SK-N-SH (cell line): ENCODE measurements around the gene S1PR1. TPM values are rescaled to one million over a fixed set of nuclear protein-coding genes. Genes with fewer than 3 reads are reported as not detected.

ENCODE experiments used
- CTCF ChIA-PET: fragments of 300-600, 350-600 bp; formaldehyde crosslinking; extraction: SDS; loops from one replicate; lab custom pipeline; 2021; lab: Yijun Ruan, JAX
- POLR2A ChIA-PET: fragments of 350-600 bp; sonication (Branson Sonifier 250); formaldehyde crosslinking; extraction: SDS; loops from one replicate; lab custom pipeline; 2020; ENCODE audit warnings: antibody characterized with exemption, inconsistent platforms; lab: Yijun Ruan, JAX
- DNase-seq: peaks from one replicate; pipeline ENCODE4 v3.0.0; 2012
- H2AFZ ChIP-seq: fragments of 200-600 bp; sonication (generic); 2 replicates; pipeline ENCODE4 v1.8.1; 2016; ENCODE audit warnings: antibody characterized with exemption, mild to moderate bottlenecking, low read depth
- H3F3A ChIP-seq: fragments of 200-600 bp; sonication (generic); replicated peaks from 2 replicates; pipeline ENCODE3; 2016; ENCODE audit warnings: antibody characterized with exemption, mild to moderate bottlenecking; ENCODE audit not compliant: insufficient read depth
- H3K27ac ChIP-seq, 2 experiments: fragments of 200-500 bp in 1 of 2; fragments of 200-600 bp in 1 of 2; sonication (Bioruptor generic) in 1 of 2; sonication (generic), shearing (Covaris generic) in 1 of 2; 2 replicates each; pipeline versions ENCODE4 v1.5.1 to v1.6.1; 2014 to 2016; ENCODE audit warnings: low read depth in 2 of 2, inconsistent platforms in 1 of 2, low read length in 1 of 2, mild to moderate bottlenecking in 1 of 2, mixed read lengths in 1 of 2
- H3K27me3 ChIP-seq: fragments of 200-600 bp; sonication (generic), shearing (Covaris generic); 2 replicates; pipeline ENCODE4 v1.6.1; 2016; ENCODE audit warnings: mixed run types; ENCODE audit not compliant: insufficient read depth
- H3K36me3 ChIP-seq, 2 experiments: fragments of 200-500 bp in 1 of 2; fragments of 200-600 bp in 1 of 2; sonication (Bioruptor generic) in 1 of 2; sonication (generic) in 1 of 2; replicated peaks in 1 of 2; 2 replicates each; pipeline versions ENCODE3 to v1.5.1; 2014 to 2016; ENCODE audit warnings: low read length in 1 of 2, mild to moderate bottlenecking in 1 of 2; ENCODE audit not compliant: insufficient read depth in 2 of 2, control insufficient read depth in 1 of 2
- H3K4me1 ChIP-seq, 2 experiments: fragments of 200-500 bp in 1 of 2; fragments of 200-600 bp in 1 of 2; sonication (Bioruptor generic) in 1 of 2; sonication (generic), shearing (Covaris generic) in 1 of 2; 2 replicates each; pipeline versions ENCODE4 v1.5.1 to v1.6.1; 2014 to 2016; ENCODE audit warnings: low read depth in 1 of 2, low read length in 1 of 2, mixed run types in 1 of 2; ENCODE audit not compliant: insufficient read depth in 2 of 2, control insufficient read depth in 1 of 2
- H3K4me2 ChIP-seq: fragments of 200-600 bp; sonication (generic), shearing (Covaris generic); 2 replicates; pipeline ENCODE4 v1.6.1; 2017; ENCODE audit warnings: mixed run types
- H3K4me3 ChIP-seq, 2 experiments: fragments of 200-500 bp in 1 of 2; fragments of 200-600 bp in 1 of 2; sonication (Bioruptor generic) in 1 of 2; sonication (generic), shearing (Covaris generic) in 1 of 2; 2 replicates each; pipeline versions ENCODE4 v1.5.1 to v1.8.1; 2014 to 2016; ENCODE audit warnings: low read depth in 2 of 2, inconsistent platforms in 1 of 2, low read length in 1 of 2, mild to moderate bottlenecking in 1 of 2, mixed read lengths in 1 of 2, moderate library complexity in 1 of 2
- H3K79me2 ChIP-seq: fragments of 200-600 bp; sonication (generic); 2 replicates; pipeline ENCODE4 v1.8.1; 2017; ENCODE audit warnings: mild to moderate bottlenecking; ENCODE audit not compliant: insufficient read depth
- H3K9ac ChIP-seq: fragments of 200-600 bp; sonication (generic); 2 replicates; pipeline ENCODE4 v1.6.1; 2017; ENCODE audit warnings: mixed run types
- H3K9me2 ChIP-seq: fragments of 200-600 bp; sonication (generic); 2 replicates; pipeline ENCODE4 v1.6.1; 2017; ENCODE audit warnings: mixed run types
- H3K9me3 ChIP-seq: fragments of 200-600 bp; sonication (generic); 2 replicates; pipeline ENCODE4 v1.6.1; 2017; ENCODE audit warnings: mixed run types, mild to moderate bottlenecking, moderate library complexity
- H4K20me1 ChIP-seq: fragments of 200-600 bp; sonication (generic); 2 replicates; pipeline ENCODE4 v1.6.1; 2017; ENCODE audit warnings: mild to moderate bottlenecking, mixed run types; ENCODE audit not compliant: insufficient read depth
- ELF1 ChIP-seq: IDR thresholded peaks from 2 replicates; pipeline ENCODE4 v1.4.0; 2012
- FOSL2 ChIP-seq: IDR thresholded peaks from 2 replicates; pipeline ENCODE4 v1.4.0; 2012; ENCODE audit warnings: low read depth, mild to moderate bottlenecking, moderate library complexity, borderline replicate concordance
- FOXJ3 ChIP-seq: sonication (generic); formaldehyde crosslinking; IDR thresholded peaks from 2 replicates; pipeline ENCODE4 v1.5.1; 2020; ENCODE audit warnings: mild to moderate bottlenecking, missing genetic modification reagents
- FOXM1 ChIP-seq: IDR thresholded peaks from 2 replicates; pipeline ENCODE4 v1.4.0; 2012; ENCODE audit warnings: low read depth, mild to moderate bottlenecking
- GABPA ChIP-seq: IDR thresholded peaks from 2 replicates; pipeline ENCODE4 v1.4.0; 2012; ENCODE audit warnings: low read depth, mild to moderate bottlenecking
- GATA2 ChIP-seq: sonication (generic); formaldehyde crosslinking; IDR thresholded peaks from 2 replicates; pipeline ENCODE4 v1.5.0; 2020; ENCODE audit warnings: mild to moderate bottlenecking, missing genetic modification reagents
- MAX ChIP-seq: IDR thresholded peaks from 2 replicates; pipeline ENCODE4 v1.4.0; 2012; ENCODE audit warnings: low read depth
- MEF2A ChIP-seq: IDR thresholded peaks from 2 replicates; pipeline ENCODE4 v1.4.0; 2012; ENCODE audit warnings: low read depth, borderline replicate concordance
- NFIC ChIP-seq: IDR thresholded peaks from 2 replicates; pipeline ENCODE4 v1.4.0; 2012; ENCODE audit warnings: borderline replicate concordance
- RAD21 ChIP-seq: IDR thresholded peaks from 2 replicates; pipeline ENCODE4 v1.6.1; 2012; ENCODE audit warnings: mild to moderate bottlenecking, low read length
- RXRA ChIP-seq: IDR thresholded peaks from 2 replicates; pipeline ENCODE4 v1.4.0; 2012; ENCODE audit warnings: low read depth, mild to moderate bottlenecking, borderline replicate concordance
- SIN3A ChIP-seq: IDR thresholded peaks from 2 replicates; pipeline ENCODE4 v1.6.1; 2012; ENCODE audit warnings: low read depth, mild to moderate bottlenecking, low read length, moderate library complexity, borderline replicate concordance
- SMC3 ChIP-seq: IDR thresholded peaks from 2 replicates; pipeline ENCODE4 v1.6.1; 2012; ENCODE audit warnings: low read depth, low read length, improper control_type of control experiment
- TAF1 ChIP-seq: IDR thresholded peaks from 2 replicates; pipeline ENCODE4 v1.6.1; 2012; ENCODE audit warnings: low read depth, mild to moderate bottlenecking, low read length, moderate library complexity, borderline replicate concordance
- TCF12 ChIP-seq: IDR thresholded peaks from 2 replicates; pipeline ENCODE4 v1.4.0; 2012
- USF1 ChIP-seq: IDR thresholded peaks from 2 replicates; pipeline ENCODE4 v1.4.0; 2012; ENCODE audit warnings: low read depth, borderline replicate concordance
- YY1 ChIP-seq: IDR thresholded peaks from 2 replicates; pipeline ENCODE4 v1.4.0; 2012; ENCODE audit warnings: low read depth, mild to moderate bottlenecking
- WGBS: methylation state at CpG from one replicate; pipeline ENCODE4 v1.1.6; 2017; ENCODE audit warnings: low lambda C conversion rate; 5-methylcytosine and 5-hydroxymethylcytosine counted together
- polyA plus RNA-seq, 3 experiments: library from polyadenylated mRNA; depleted of rRNA; stranded (reverse); fragments of >200 nt; gene quantifications; 2 replicates each; pipeline ENCODE4 v1.2.3, GENCODE V29; 2012

The S1PR1 gene
- polyA plus RNA-seq, 1 of the 3 experiments (the other 2 are of a cell fraction): 5.9 TPM

GRCh38 chr1:101280942-101281654 lies 44.3 kb downstream of the S1PR1 start (continued):
- TF ChIP-seq USF1 (no peak), YY1 (no peak), SMC3 (no peak), GATA2 (no peak), NFIC (no peak), GABPA (no peak), RXRA (no peak), RAD21 (no peak)

- H3K9me3 ChIP-seq: no peaks in the 10 kb centered on the region
- TF ChIP-seq SIN3A: no peak
- TF ChIP-seq SMC3: no peak
- no peak for TF ChIP-seq RAD21
- no peak for TF ChIP-seq ELF1
- no peak for TF ChIP-seq TAF1
- no peak for TF ChIP-seq FOSL2
- TF ChIP-seq MEF2A: no peak
- no peak for TF ChIP-seq MAX
- no peak for TF ChIP-seq YY1
- no peak for TF ChIP-seq TCF12
- no peak for TF ChIP-seq FOXJ3 (CRISPR knock-in tag)
- TF ChIP-seq USF1: no peak
- no peak for TF ChIP-seq FOXM1
- TF ChIP-seq, all 33 proteins: peak for 0
- Histone ChIP-seq H3K79me2 (no peaks in the 10 kb centered on the region), H3K36me3 (no peaks in the 10 kb centered on the region), H3K4me1 (peaks cover 0 to 3% of the 10 kb centered on the region in 2 experiments; a peak in 1 of 4 replicates), H3K27ac (no peak overlapping the region), H4K20me1 (no peaks in the 10 kb centered on the region), H3F3A (no peaks in the 10 kb centered on the region), H3K9me2 (no peaks in the 10 kb centered on the region), H3K9ac (no peak overlapping the region), H3K4me2 (peak overlapping the region; percentile 18; the same call in 1 of the 2 replicates), H3K27me3 (no peaks in the 10 kb centered on the region), H3K4me3 (no peak overlapping the region), H2AFZ (no peak overlapping the region)
- 95% methylated on average over 3 of the region's 3 CpGs for WGBS
- ChIA-PET POLR2A (no interaction called here), CTCF (interaction anchor here (0.9 to 2.3 kb wide), 4 partner anchors 9 to 30 kb away, joined by 3 to 7 read pairs (median 4); no protein-coding TSS in a partner anchor)
- no peak for DNase-seq
Observed at GRCh38 chr1:101281751-101282150, 44.9 kb downstream of the S1PR1 start.
